IgD-negative memory B cell (primary cell): ENCODE data around the gene SYT9. TPM values are rescaled to one million over a fixed set of nuclear protein-coding genes. Genes with fewer than 3 reads are reported as not detected.

Experiments
- H3K27ac Mint-ChIP-seq, 3 donors: one replicate each; pipeline ENCODE4 v1.8.0; 2020 to 2022; ENCODE audit warnings: mild to moderate bottlenecking in 3 of 3, mixed read lengths in 3 of 3, moderate library complexity in 1 of 3
- H3K27me3 Mint-ChIP-seq: one replicate; pipeline ENCODE4 v1.8.0; 2021; ENCODE audit warnings: mixed read lengths
- H3K36me3 Mint-ChIP-seq: one replicate; pipeline ENCODE4 v1.8.0; 2020; ENCODE audit warnings: mild to moderate bottlenecking, mixed read lengths
- H3K4me1 Mint-ChIP-seq, 3 donors: one replicate each; pipeline ENCODE4 v1.8.0; 2020 to 2022; ENCODE audit warnings: mixed read lengths in 3 of 3, mild to moderate bottlenecking in 1 of 3
- H3K4me3 Mint-ChIP-seq, 4 donors: one replicate each; pipeline ENCODE4 v1.8.0; 2020 to 2022; ENCODE audit warnings: mild to moderate bottlenecking in 4 of 4, mixed read lengths in 4 of 4, moderate library complexity in 3 of 4
- H3K9me3 Mint-ChIP-seq, 3 donors: one replicate each; pipeline ENCODE4 v1.8.0; 2020 to 2021; ENCODE audit warnings: mixed read lengths in 3 of 3, mild to moderate bottlenecking in 1 of 3
- polyA plus RNA-seq: library from polyadenylated mRNA; unstranded; fragments of 300-500 nt; fragmentation: Illumina TruSeq; gene quantifications from one replicate; pipeline ENCODE4 v1.2.3, GENCODE V29; 2021

Gene SYT9
- polyA plus RNA-seq, 1 donor from 2014 or later = 0.21 TPM

DNA sequence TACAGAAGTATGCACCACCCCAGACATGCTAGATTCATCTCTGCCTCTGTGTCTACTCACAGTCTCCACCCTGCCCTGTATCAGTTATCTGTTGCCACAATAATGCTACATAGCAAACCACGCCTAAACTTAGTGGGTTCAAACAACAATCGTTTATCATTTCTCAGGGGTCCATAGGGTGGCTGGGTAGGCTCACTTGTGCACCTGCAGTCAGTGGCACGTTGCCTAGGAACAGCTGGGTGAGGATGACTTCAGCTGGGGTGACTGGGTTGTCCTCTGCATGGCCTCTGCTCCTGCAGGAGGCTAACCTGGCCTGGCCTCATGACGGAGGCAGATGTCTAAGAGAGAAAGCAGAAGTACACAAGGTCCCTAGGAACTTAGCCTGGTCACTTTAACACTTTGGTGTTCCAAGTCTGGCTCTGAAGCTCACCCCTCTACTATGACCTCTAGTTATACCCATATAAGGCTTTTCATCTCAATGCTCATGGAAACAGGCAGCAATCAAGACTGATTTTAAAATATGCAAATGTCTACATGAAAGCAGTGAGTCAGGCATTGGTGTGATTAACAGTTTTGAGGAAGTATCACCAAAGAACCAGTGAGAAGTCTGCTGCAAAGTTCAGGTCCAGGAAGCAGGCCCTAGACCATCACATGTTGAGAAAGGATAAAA is 244.3 kb downstream of the SYT9 start:
- Mint-ChIP-seq H3K4me3 (peak overlapping the region in 3 of 4 donors; percentile 29 to 88 (median 87)), H3K36me3 (no peaks in the 10 kb centered on the region), H3K27ac (peak overlapping the region; percentile 76 to 98 (median 93)), H3K27me3 (peaks cover 1% of the 10 kb centered on the region), H3K4me1 (peaks cover 32 to 49% (median 33%) of the 10 kb centered on the region in 3 donors), H3K9me3 (peaks cover 0 to 2% (median 0%) of the 10 kb centered on the region in 3 donors)

DNA sequence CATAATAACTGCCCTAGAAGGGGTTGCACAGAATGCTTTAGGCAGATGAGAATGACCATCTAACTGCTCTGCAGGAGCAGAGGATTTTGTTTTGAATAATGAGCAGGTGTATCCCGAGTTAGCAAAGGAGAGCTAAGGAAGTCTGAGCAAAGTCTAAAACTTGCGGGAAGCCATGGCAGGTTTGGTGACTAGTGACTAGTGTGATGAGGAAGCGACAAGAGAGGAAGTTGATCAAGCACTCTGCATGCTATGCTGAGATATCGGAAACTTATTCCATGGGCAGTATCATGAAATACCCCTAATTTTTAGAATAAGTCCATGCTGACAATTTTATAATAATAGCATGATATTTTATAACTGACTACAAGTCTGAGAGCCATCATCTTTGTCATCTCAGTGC is 246.5 kb downstream of the SYT9 start:
- peaks cover 31 to 44% (median 33%) of the 10 kb centered on the region in 3 donors for H3K4me1 Mint-ChIP-seq
- peaks cover 0 to 2% (median 0%) of the 10 kb centered on the region in 3 donors for H3K9me3 Mint-ChIP-seq
- H3K4me3 Mint-ChIP-seq = peak overlapping the region in 2 of 4 donors; percentile 3 to 11
- H3K36me3 Mint-ChIP-seq = no peaks in the 10 kb centered on the region
- peaks cover 1% of the 10 kb centered on the region for H3K27me3 Mint-ChIP-seq
- H3K27ac Mint-ChIP-seq = peak overlapping the region; percentile 14 to 91 (median 19)

DNA sequence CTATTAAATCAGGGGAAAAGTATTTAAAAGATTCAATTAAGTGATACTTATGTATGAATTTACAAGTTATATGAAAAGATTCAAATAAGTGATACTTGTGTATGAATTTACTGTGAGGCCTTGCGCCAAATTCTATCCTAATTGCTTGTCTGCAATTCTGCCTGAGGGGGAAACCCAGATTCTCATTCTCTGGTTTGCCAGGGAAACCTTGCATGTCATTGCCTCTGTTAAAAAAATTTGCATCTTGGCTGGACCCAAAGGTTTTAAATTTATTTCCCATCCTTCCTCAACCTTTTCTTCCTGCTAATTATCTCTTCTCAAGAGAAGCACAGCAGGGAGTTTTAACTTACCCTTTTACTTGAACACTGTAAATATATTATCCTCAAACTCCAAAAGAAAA is 247.4 kb downstream of the SYT9 start:
- peaks cover 27 to 38% (median 29%) of the 10 kb centered on the region in 3 donors for H3K4me1 Mint-ChIP-seq

DNA sequence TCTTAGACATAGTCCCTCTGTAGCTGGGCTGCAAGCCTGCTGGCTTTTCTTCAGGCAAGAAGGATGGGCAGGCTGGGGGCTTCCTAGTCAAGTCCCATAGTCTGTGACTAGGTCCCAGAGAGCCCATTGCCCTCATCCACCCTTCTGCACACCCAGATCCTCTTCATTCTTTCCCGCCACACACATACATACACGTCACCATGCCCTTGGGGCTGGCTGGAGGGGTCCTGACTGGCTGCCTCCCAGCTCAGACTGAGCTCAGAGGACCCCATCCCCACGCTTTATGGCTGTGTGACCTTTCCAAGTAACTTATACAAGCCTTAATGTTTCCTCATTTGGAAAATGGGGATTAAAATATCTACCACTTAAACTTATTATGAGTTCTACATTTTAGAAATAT is 248.5 kb downstream of the SYT9 start:
- Mint-ChIP-seq H3K27ac (no peak overlapping the region), H3K4me3 (no peak overlapping the region), H3K36me3 (no peaks in the 10 kb centered on the region)

More for the DNA sequence above, 247.4 kb downstream of the SYT9 start:
- Mint-ChIP-seq H3K36me3 (no peaks in the 10 kb centered on the region), H3K27ac (peak overlapping the region in 1 of 3 donors; percentile 19), H3K4me3 (no peak overlapping the region), H3K27me3 (no peaks in the 10 kb centered on the region), H3K9me3 (peaks cover 0 to 2% (median 0%) of the 10 kb centered on the region in 3 donors)

DNA sequence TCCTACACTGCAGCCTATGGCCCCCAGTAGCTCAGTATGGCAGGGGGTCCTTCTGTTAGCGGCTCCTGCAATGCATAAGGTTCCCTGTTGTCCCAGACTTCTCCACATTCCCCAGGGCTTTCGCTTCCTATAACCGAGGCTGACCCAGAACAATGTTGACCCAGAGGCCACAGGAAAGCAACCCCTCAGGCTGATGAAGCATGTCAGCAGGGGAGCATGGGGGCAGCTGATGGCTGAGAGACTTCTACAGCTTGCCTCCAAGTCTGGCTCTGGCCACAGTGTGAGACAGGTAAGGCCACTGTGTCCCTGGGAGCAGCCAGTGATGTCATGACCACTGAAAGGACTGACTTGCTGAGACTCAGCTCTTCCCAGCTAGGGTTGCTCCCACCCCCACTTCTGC is 249.5 kb downstream of the SYT9 start:
- H3K27me3 Mint-ChIP-seq = no peaks in the 10 kb centered on the region
- H3K36me3 Mint-ChIP-seq = no peaks in the 10 kb centered on the region
- H3K9me3 Mint-ChIP-seq = peaks cover 0 to 2% (median 0%) of the 10 kb centered on the region in 3 donors
- H3K4me3 Mint-ChIP-seq = no peak overlapping the region
- no peak overlapping the region for H3K27ac Mint-ChIP-seq
- H3K4me1 Mint-ChIP-seq = peaks cover 21 to 27% (median 22%) of the 10 kb centered on the region in 3 donors

More for the DNA sequence above, 248.5 kb downstream of the SYT9 start:
- Mint-ChIP-seq H3K9me3 (peaks cover 0 to 2% (median 0%) of the 10 kb centered on the region in 3 donors), H3K4me1 (peaks cover 25 to 31% (median 25%) of the 10 kb centered on the region in 3 donors), H3K27me3 (no peaks in the 10 kb centered on the region)

DNA sequence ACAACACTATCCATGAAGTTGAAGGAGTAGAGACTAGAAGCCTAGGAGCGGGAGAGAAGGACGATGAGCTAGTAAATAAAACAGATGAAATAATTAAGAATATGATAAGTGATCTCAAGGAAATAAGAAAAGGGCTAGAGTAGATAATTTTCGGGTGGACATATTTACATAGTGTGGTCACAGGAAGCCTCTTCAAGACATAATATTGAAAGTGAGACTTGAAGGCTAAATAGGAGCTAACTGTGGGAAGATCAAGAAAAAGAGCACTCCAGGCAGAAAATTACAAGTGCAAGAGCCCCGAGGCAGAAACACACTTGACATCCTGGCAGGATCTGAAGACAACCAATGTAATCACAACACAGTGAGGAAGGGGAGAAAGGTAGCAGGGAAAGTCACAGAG is 250.2 kb downstream of the SYT9 start:
- H3K36me3 Mint-ChIP-seq = no peaks in the 10 kb centered on the region
- H3K4me1 Mint-ChIP-seq = peaks cover 18 to 26% (median 20%) of the 10 kb centered on the region in 3 donors
- H3K27me3 Mint-ChIP-seq = no peaks in the 10 kb centered on the region
- no peaks in the 10 kb centered on the region for H3K9me3 Mint-ChIP-seq
- H3K27ac Mint-ChIP-seq = no peak overlapping the region
- H3K4me3 Mint-ChIP-seq = no peak overlapping the region

DNA sequence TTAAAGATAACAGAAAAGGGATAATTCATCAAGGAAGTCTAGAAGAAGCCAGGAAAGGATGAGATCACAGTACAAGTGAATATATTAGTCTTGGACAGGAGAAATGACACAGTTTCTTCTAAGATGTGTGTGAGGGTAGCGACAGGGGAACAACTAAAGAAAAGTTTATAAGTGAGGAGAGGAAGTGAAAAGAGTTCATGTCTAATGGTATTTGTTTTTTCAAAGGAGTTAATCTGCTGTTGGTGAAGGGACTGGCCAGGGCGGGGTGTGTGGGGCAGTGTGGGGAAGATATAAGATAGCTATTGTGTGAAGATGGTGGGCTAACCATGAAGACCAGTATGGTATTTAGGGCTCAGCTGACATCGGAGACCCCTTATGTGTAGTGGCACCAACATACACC is 254.5 kb downstream of the SYT9 start:
- H3K9me3 Mint-ChIP-seq = no peaks in the 10 kb centered on the region
- H3K4me3 Mint-ChIP-seq = no peak overlapping the region
- no peak overlapping the region for H3K27ac Mint-ChIP-seq
- H3K4me1 Mint-ChIP-seq = peaks cover 12 to 21% (median 14%) of the 10 kb centered on the region in 3 donors
- H3K36me3 Mint-ChIP-seq = peaks cover 3% of the 10 kb centered on the region
- H3K27me3 Mint-ChIP-seq = peaks cover 1% of the 10 kb centered on the region

DNA sequence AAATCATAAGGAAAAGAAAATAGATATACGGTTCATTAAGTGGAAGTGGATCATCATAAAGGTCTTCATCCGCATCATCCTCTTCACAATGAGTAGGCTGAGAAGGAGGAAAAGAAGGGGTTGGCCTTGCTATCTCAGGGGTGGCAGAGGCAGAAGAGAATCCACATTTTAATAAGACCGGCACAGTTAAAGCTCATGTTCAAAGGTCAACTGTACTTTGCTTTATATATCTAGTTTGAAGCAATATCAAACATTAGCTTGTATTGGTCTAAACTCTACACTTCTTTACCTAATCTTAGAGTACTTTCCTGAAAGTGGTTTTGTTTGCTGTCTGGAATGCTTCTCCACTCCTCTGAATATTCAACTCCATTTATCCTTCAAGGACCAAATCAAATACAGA is 256.4 kb downstream of the SYT9 start:
- H3K4me3 Mint-ChIP-seq = no peak overlapping the region
- peaks cover 3% of the 10 kb centered on the region for H3K36me3 Mint-ChIP-seq
- H3K4me1 Mint-ChIP-seq = peaks cover 27 to 36% (median 31%) of the 10 kb centered on the region in 3 donors
- H3K27ac Mint-ChIP-seq = no peak overlapping the region
- peaks cover 1% of the 10 kb centered on the region for H3K27me3 Mint-ChIP-seq
- H3K9me3 Mint-ChIP-seq = no peaks in the 10 kb centered on the region

DNA sequence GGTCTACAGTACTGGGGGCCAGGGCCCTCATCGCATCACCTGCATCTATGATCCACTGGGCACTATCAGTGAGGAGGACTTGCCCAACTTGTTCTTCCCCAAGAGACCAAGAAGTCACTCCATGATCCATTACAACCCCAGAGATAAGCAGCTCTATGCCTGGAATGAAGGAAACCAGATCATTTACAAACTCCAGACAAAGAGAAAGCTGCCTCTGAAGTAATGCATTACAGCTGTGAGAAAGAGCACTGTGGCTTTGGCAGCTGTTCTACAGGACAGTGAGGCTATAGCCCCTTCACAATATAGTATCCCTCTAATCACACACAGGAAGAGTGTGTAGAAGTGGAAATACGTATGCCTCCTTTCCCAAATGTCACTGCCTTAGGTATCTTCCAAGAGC is 258.3 kb downstream of the SYT9 start:
- Mint-ChIP-seq H3K4me1 (peaks cover 33 to 41% (median 38%) of the 10 kb centered on the region in 3 donors), H3K27me3 (peaks cover 1% of the 10 kb centered on the region), H3K27ac (peak overlapping the region in 1 of 3 donors; percentile 45), H3K36me3 (peaks cover 3% of the 10 kb centered on the region), H3K4me3 (peak overlapping the region in 1 of 4 donors; percentile 43), H3K9me3 (no peaks in the 10 kb centered on the region)

DNA sequence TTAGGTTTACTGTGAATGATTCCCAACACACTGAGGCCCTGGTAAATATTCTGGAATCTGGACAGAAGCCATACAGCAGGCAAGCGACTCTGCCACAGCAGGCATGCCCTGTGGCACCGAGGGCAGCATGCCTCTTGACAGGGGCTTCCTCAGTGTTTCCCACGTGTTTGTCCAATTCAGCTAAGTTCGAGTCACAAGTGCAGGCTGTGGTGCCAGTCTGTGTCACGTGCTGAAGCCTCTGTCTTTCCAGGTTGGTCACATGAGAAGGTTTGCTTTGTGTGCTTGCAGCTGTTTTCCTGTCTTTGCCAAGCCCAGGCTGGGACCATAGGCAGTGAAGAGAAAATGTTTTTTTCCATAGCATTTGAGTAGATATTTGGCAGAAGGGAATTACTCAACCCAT is 259.7 kb downstream of the SYT9 start:
- peak overlapping the region in 2 of 3 donors; percentile 99 to 100 for H3K27ac Mint-ChIP-seq

DNA sequence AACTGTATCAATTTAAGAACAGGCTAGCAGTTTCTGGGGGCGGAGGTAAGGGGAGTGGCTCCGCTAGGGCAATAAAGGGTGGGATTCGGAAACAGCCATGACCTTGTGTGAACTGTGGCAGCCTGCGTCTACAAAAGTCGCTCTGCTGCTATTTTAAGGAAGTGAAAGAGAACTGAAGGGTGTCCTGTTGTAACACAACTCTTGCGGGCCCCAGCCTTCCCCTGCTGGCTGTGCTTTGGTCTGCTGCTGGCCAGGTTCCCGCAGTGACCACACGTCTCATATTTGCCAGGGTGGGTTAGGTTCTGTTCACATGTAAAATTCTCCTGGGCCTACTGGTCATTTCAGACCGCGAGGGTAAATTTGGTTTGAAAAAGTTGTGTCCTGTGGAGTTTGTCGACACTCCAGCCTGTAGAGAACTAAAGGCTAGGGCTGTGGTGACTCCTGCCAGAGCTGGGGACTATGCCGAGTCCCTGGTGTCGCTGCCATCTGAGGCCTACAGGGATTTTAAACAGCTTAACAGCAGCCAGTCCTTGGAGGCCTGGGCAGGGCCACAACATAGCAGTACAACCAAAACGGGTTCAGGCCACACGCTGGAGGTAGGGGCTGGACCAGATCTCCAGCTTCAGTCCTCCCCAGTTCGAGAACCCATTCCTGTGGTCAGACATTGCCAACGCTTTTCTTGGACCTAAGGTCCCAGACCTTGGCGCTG is 261.0 kb downstream of the SYT9 start:
- H3K27ac Mint-ChIP-seq = peak overlapping the region; percentile 99 to 100 (median 100)
- H3K4me1 Mint-ChIP-seq = peaks cover 47 to 56% (median 51%) of the 10 kb centered on the region in 3 donors
- H3K9me3 Mint-ChIP-seq = no peaks in the 10 kb centered on the region
- peaks cover 2% of the 10 kb centered on the region for H3K27me3 Mint-ChIP-seq
- H3K36me3 Mint-ChIP-seq = peaks cover 3% of the 10 kb centered on the region
- H3K4me3 Mint-ChIP-seq = peak overlapping the region; percentile 94 to 99 (median 98)

More for the DNA sequence above, 259.7 kb downstream of the SYT9 start:
- Mint-ChIP-seq H3K9me3 (no peaks in the 10 kb centered on the region), H3K4me3 (peak overlapping the region in 3 of 4 donors; percentile 94 to 98 (median 97)), H3K4me1 (peaks cover 38 to 47% (median 45%) of the 10 kb centered on the region in 3 donors), H3K27me3 (peaks cover 2% of the 10 kb centered on the region), H3K36me3 (peaks cover 3% of the 10 kb centered on the region)

DNA sequence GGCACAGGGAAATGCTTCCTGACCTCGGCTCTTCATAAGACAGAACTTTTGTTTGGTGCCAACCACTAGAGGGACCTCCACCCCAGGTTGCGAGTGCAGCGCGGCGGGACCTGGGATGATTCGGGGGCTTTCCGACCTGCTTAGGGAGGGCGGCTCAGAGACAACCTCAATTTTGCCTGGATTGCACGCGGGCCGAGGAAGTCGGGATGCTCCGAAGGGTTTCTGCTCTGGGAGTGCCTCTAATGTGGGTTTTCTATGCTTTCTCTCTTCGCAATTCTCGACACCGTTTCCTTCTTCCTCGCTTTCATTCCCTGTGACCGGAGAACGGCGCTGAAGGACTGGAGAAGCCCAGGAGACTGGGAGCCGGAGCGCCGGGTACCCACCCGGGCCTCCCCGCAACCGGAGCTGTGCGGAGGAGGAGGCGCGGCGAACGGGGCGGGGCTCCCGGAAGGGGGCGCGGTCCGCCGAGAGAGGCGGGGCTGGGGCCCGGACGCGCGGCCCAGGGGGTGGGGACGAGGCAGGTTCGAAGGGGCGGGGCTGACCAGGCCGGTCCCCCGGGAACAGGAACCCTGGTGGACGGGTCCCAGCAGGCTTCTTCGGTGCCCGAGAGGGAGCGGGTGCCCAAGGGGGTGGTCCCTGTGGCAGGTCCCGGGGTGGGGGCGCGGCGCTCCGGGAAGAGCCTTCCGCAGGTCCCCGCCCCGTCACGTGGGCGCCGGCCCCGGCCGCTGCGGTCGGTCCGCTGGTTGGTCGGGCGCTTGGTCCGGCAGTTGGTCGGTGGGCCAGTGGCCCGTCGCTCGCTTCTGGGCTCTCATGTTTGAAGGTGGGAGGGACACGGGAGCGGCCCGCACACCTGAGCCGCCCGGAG is 261.8 kb downstream of the SYT9 start, which contains the start of gene PPFIBP2:
PPFIBP2 (plus strand) TSS at position 766 of the 865 bp plus-strand sequence. CDS start 35,477 bp downstream, outside the sequence.
- Mint-ChIP-seq H3K36me3 (no peaks in the 10 kb centered on the region), H3K4me1 (peaks cover 52 to 62% (median 54%) of the 10 kb centered on the region in 3 donors), H3K4me3 (peak within 1 kb of the TSS; percentile 94 to 99 (median 98)), H3K9me3 (no peaks in the 10 kb centered on the region), H3K27me3 (peaks cover 2% of the 10 kb centered on the region), H3K27ac (peak within 1 kb of the TSS; percentile 99 to 100 (median 100))

DNA sequence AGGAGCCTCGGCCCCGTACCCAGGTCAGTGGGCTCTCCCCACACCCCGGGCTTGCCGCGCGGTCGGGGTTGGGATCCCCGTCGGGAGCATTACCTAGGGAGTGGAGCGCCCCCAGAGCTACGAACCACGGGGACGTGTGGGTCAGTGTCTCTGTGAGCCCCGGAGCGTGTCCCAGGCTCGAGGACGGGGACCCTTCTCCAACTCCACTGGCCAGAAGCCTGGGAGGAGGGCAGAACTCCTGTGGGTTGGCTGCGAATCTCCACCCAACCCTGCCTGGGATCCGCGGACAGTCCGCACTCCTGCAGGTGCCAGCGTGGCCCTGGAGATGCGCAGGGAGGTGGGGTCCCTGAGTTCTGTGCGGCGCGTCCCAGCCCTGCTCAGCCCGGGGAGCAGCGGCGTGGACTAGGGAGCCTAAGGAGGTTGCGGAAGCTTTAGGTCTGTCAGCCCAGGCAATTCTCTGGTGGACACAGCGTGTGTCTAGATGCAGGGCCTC is 262.4 kb downstream of the SYT9 start:
- no peaks in the 10 kb centered on the region for H3K9me3 Mint-ChIP-seq
- H3K4me3 Mint-ChIP-seq = peak overlapping the region; percentile 94 to 99 (median 98)
- H3K36me3 Mint-ChIP-seq = peaks cover 1% of the 10 kb centered on the region
- peaks cover 2% of the 10 kb centered on the region for H3K27me3 Mint-ChIP-seq
- peak overlapping the region; percentile 71 to 100 (median 99) for H3K27ac Mint-ChIP-seq
- H3K4me1 Mint-ChIP-seq = peaks cover 55 to 69% (median 57%) of the 10 kb centered on the region in 3 donors

DNA sequence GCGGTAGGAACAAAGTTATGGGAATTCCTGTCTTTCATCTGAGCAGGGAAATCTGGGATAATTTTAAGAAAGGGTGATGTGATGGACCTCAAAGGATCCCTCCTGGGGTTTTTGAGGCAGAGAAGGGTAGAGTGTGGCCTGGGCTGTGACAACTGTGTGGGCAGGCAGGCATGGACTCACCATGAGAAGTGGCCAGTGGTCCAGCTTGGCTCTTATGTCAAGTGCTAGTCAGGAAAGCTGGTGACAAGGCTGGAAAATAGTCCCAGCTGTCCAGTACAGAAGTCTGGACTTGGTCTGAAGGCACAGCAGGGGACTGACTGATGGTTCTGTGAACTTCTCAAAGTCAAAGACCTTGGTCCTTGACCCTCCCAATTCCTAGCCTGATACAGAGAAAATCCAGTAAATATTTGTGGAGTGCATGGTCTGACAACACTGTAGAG is 263.8 kb downstream of the SYT9 start:
- Mint-ChIP-seq H3K27me3 (peaks cover 1% of the 10 kb centered on the region), H3K4me3 (peak overlapping the region; percentile 84 to 98 (median 96)), H3K27ac (peak overlapping the region; percentile 91 to 99 (median 96)), H3K36me3 (peaks cover 1% of the 10 kb centered on the region), H3K4me1 (peaks cover 50 to 70% (median 61%) of the 10 kb centered on the region in 3 donors), H3K9me3 (no peaks in the 10 kb centered on the region)
